Caco-2 (cell line): ENCODE data around the gene TEAD2. TPM values are rescaled to one million over a fixed set of nuclear protein-coding genes. Genes with fewer than 3 reads are reported as not detected.

Experiments used
- BruUV-seq: library from RNA; stranded (reverse); fragments of 400-500 nt; replicated peaks from 2 replicates; lab custom pipeline; 2021; lab: Mats Ljungman, UMichigan
- CTCF ChIA-PET: fragments of 300-600 bp; sonication (Branson Sonifier 250); formaldehyde crosslinking; loops from one replicate; lab custom pipeline; 2022; ENCODE audit warnings: antibody characterized with exemption; lab: Charles Lee
- POLR2A ChIA-PET: fragments of 300-600 bp; sonication (Branson Sonifier 250); formaldehyde crosslinking; loops from one replicate; lab custom pipeline; 2022; ENCODE audit warnings: antibody characterized with exemption; lab: Charles Lee
- DNase-seq, 2 experiments: peaks; one replicate each; pipeline versions ENCODE4 v3.0.0 to v3.0.0-alpha.2; 2020 to 2022
- H3K27me3 ChIP-seq: replicated peaks from 2 replicates; pipeline ENCODE4 v1.6.0; 2011; ENCODE audit warnings: low read length; ENCODE audit not compliant: control insufficient read depth, insufficient read depth
- H3K36me3 ChIP-seq: 2 replicates; pipeline ENCODE4 v1.5.1; 2011; ENCODE audit warnings: low read length; ENCODE audit not compliant: control insufficient read depth, insufficient read depth
- H3K4me1 ChIP-seq: fragments of 250-450 bp; sonication (Bioruptor Pico); 2 replicates; pipeline ENCODE4 v1.5.1; 2020; ENCODE audit warnings: mild to moderate bottlenecking
- H3K4me3 ChIP-seq: 2 replicates; pipeline ENCODE4 v1.5.1; 2011; ENCODE audit warnings: low read depth, mild to moderate bottlenecking, control low read depth, low read length
- H3K9me3 ChIP-seq: fragments of 250-450 bp; sonication (Bioruptor Pico); 2 replicates; pipeline ENCODE4 v1.5.1; 2020; ENCODE audit warnings: mild to moderate bottlenecking, moderate library complexity
- H3K27ac Mint-ChIP-seq: one replicate; pipeline ENCODE4 v1.8.0; 2022; ENCODE audit warnings: mixed read lengths; ENCODE audit not compliant: unreplicated experiment
- H3K27me3 Mint-ChIP-seq: one replicate; pipeline ENCODE4 v1.8.0; 2022; ENCODE audit warnings: mixed read lengths; ENCODE audit not compliant: insufficient read depth, unreplicated experiment
- H3K36me3 Mint-ChIP-seq: one replicate; pipeline ENCODE4 v1.8.0; 2022; ENCODE audit warnings: mild to moderate bottlenecking, mixed read lengths; ENCODE audit not compliant: insufficient read depth, unreplicated experiment
- H3K4me1 Mint-ChIP-seq: one replicate; pipeline ENCODE4 v1.8.0; 2022; ENCODE audit warnings: low read depth, mixed read lengths; ENCODE audit not compliant: unreplicated experiment
- H3K4me3 Mint-ChIP-seq: one replicate; pipeline ENCODE4 v1.8.0; 2022; ENCODE audit warnings: mild to moderate bottlenecking, moderate library complexity, mixed read lengths; ENCODE audit not compliant: unreplicated experiment
- H3K9me3 Mint-ChIP-seq: one replicate; pipeline ENCODE4 v1.8.0; 2022; ENCODE audit warnings: mixed read lengths; ENCODE audit not compliant: unreplicated experiment
- CTCF ChIP-seq, 2 experiments: fragments of 200-600 bp in 1 of 2; IDR thresholded peaks; 1 replicate in 1 of 2; 2 replicates in 1 of 2; pipeline versions ENCODE4 v1.5.1 to v1.8.0; 2011 to 2022; ENCODE audit warnings: antibody characterized with exemption in 1 of 2, control low read depth in 1 of 2, inconsistent platforms in 1 of 2, low read depth in 1 of 2, low read length in 1 of 2, mild to moderate bottlenecking in 1 of 2, moderate library complexity in 1 of 2; ENCODE audit not compliant: insufficient read depth in 1 of 2, severe bottlenecking in 1 of 2, unreplicated experiment in 1 of 2
- intact Hi-C: fragments of 100-400 bp; cut with micrococcal nuclease; formaldehyde crosslinking; loops from one replicate; pipeline ENCODE4 v1.10.0; 2022; ENCODE audit not compliant: unreplicated experiment
- total RNA-seq: library from RNA; stranded (reverse); gene quantifications from 2 replicates; pipeline ENCODE4 v1.2.3, GENCODE V29; 2022

The TEAD2 gene
- total RNA-seq, 1 experiment from 2014 or later = 8.8 TPM

DNA sequence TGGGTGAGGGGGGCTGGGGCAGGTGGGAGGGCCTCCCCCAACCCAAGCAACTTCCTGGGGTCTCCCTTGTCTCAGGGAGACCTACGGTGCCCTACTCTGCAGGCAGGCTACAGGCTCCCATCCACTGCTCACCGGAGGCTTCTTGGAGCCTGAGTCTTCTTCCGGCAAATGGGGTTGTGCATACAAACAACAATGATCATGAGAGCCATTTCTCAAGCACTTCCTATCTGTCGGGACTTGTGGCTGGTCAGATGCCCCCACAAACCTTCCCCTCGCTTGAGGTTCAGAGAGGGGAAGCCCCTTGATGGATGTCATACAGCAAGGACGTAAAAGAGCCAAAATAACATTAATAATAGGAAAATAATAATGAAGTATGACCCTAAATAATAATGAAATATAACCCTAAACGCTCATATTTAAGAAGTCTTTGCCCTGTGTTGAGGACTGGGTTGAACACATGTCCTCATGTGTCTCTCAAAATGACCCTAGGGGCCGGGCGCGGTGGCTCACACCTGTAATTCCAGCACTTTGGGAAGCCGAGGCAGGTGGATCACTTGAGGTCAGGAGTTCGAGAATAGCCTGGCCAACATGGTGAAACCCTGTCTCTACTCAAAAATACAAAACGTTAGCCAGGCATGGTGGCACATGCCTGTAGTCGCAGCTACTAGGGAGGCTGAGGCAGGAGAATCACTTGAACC is 26.3 kb downstream of the TEAD2 start:
- no TSS peak for BruUV-seq
- intact Hi-C loops = no loop called here
- H3K4me1 ChIP-seq = peaks cover 10% of the 10 kb centered on the region
- no peaks in the 10 kb centered on the region for H3K36me3 ChIP-seq
- TF ChIP-seq CTCF (IDR thresholded peaks at IDR 0.05; ENCODE audit: insufficient read depth in 1 of 2, low read depth in 1 of 2, low read length in 1 of 2, severe bottlenecking in 1 of 2, unreplicated experiment in 1 of 2) = no peak
- Mint-ChIP-seq H3K4me3 (no peak overlapping the region), H3K4me1 (peaks cover 16% of the 10 kb centered on the region), H3K36me3 (peaks cover 9% of the 10 kb centered on the region), H3K27me3 (no peaks in the 10 kb centered on the region), H3K9me3 (no peaks in the 10 kb centered on the region), H3K27ac (no peak overlapping the region)
- no peak overlapping the region for H3K4me3 ChIP-seq
- DNase-seq = peak in 1 of 2 experiments; percentile 15
- no peaks in the 10 kb centered on the region for H3K9me3 ChIP-seq
- ChIA-PET POLR2A (no interaction called here), CTCF (no interaction called here)
- no peaks in the 10 kb centered on the region for H3K27me3 ChIP-seq

DNA sequence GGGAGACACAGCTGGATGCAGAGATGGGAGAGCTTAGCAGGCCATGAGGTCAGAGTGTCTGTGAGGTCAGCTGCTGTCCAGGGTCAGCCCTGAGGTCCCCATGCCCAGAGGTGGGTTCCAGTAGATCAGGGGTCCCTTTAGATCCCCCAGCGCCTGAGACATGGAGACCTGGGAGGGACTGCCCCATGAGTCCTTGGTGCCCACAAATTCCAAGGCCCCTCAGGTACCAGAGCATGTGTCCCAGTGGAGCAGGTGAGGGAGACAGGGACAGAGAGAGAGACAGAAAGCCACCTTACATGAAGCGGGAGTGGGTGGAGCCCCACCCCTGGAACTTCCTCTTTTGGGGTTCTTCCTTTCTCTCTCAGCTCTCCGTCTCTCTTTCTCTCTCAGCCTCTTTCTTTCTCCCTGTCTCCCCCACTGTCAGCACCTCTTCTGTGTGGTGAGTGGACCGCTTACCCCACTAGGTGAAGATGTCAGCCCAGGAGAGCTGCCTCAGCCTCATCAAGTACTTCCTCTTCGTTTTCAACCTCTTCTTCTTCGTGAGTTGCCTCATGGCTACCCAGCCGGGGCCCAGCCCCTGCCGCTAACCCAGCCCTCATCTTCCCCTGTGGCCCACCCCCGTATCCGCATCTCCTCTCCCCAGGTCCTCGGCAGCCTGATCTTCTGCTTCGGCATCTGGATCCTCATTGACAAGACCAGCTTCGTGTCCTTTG is 27.0 kb downstream of the TEAD2 start, which contains the start of gene CD37:
Gene CD37 (plus strand): TSS at position 336 of the 713 bp plus-strand sequence. CDS start 135 bp downstream, at position 471.
- Histone ChIP-seq H3K4me3 (no peak within 1 kb of the TSS), H3K36me3 (no peaks in the 10 kb centered on the region), H3K27me3 (no peaks in the 10 kb centered on the region), H3K9me3 (no peaks in the 10 kb centered on the region), H3K4me1 (peaks cover 5% of the 10 kb centered on the region)
- intact Hi-C loops = no loop called here
- no TSS peak for BruUV-seq
- Mint-ChIP-seq H3K27me3 (no peaks in the 10 kb centered on the region), H3K4me1 (peaks cover 13% of the 10 kb centered on the region), H3K36me3 (peaks cover 9% of the 10 kb centered on the region), H3K27ac (no peak within 1 kb of the TSS), H3K4me3 (no peak within 1 kb of the TSS), H3K9me3 (no peaks in the 10 kb centered on the region)
- POLR2A ChIA-PET = no interaction called here
- DNase-seq = peak in 1 of 2 experiments; percentile 29
- TF ChIP-seq CTCF (IDR thresholded peaks at IDR 0.05; ENCODE audit: insufficient read depth in 1 of 2, low read depth in 1 of 2, low read length in 1 of 2, severe bottlenecking in 1 of 2, unreplicated experiment in 1 of 2) = no peak
- CTCF ChIA-PET = no interaction called here

DNA sequence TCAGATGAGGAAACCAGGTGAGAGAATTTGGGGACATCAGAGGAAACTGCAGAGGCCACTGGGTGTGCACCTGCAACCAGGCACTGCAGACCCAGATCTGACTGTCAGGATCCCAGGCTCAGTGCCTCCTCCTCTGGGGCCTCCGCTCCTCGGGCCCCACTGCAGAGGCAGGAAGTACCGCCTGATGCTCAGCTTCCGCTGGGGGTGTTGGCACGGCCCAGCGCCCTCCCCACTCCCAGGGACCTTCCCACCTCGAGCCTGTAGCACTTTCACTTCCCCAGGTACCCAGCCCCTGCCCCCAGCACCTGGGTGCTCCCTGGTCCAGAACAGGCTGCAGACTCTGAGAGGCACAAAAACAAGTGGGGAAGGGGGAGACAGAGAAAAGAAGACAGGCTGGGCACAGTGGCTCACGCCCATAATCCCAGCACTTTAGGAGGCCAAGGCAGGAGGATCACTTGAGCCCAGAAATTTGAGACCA is 28.4 kb downstream of the TEAD2 start:
- no peaks in the 10 kb centered on the region for H3K9me3 Mint-ChIP-seq
- no peaks in the 10 kb centered on the region for H3K4me1 ChIP-seq
- H3K27me3 Mint-ChIP-seq = no peaks in the 10 kb centered on the region
- H3K27ac Mint-ChIP-seq = no peak overlapping the region
- CTCF ChIA-PET = no interaction called here
- peaks cover 6% of the 10 kb centered on the region for H3K36me3 Mint-ChIP-seq
- intact Hi-C loops = no loop called here
- no peak for TF ChIP-seq CTCF (IDR thresholded peaks at IDR 0.05; ENCODE audit: insufficient read depth in 1 of 2, low read depth in 1 of 2, low read length in 1 of 2, severe bottlenecking in 1 of 2, unreplicated experiment in 1 of 2)
- peaks cover 6% of the 10 kb centered on the region for H3K4me1 Mint-ChIP-seq
- H3K4me3 Mint-ChIP-seq = no peak overlapping the region
- no peak overlapping the region for H3K4me3 ChIP-seq
- POLR2A ChIA-PET = no interaction called here
- no peaks in the 10 kb centered on the region for H3K27me3 ChIP-seq
- BruUV-seq = no TSS peak
- H3K9me3 ChIP-seq = no peaks in the 10 kb centered on the region
- no peaks in the 10 kb centered on the region for H3K36me3 ChIP-seq
- peak in 1 of 2 experiments; percentile 12 for DNase-seq
